Skeletal muscle satellite cell (primary cell): ENCODE measurements around the gene SENP1.
A peak's percentile ranks its signal among the peaks of the same experiment; 100 is the strongest.
"Not testable (repeated sequence)": the region's sequence is repeated elsewhere in the genome, so short reads cannot be mapped to it uniquely, and the experiment has no call there.

ENCODE experiments used
- H3K27me3 ChIP-seq: 2 replicates; pipeline ENCODE4 v1.7.0; 2013; ENCODE audit warnings: low read length; ENCODE audit not compliant: control insufficient read depth, insufficient read depth
- H3K36me3 ChIP-seq: 2 replicates; pipeline ENCODE4 v1.7.0; 2013; ENCODE audit warnings: mild to moderate bottlenecking, control low read depth, low read length; ENCODE audit not compliant: insufficient read depth
- H3K4me1 ChIP-seq: 2 replicates; pipeline ENCODE4 v1.7.0; 2013; ENCODE audit warnings: low read length; ENCODE audit not compliant: control insufficient read depth, insufficient read depth
- H3K4me2 ChIP-seq: 2 replicates; pipeline ENCODE4 v1.7.0; 2013; ENCODE audit warnings: mild to moderate bottlenecking, low read length
- H3K4me3 ChIP-seq: 2 replicates; pipeline ENCODE4 v1.7.0; 2013; ENCODE audit warnings: low read length
- H3K9ac ChIP-seq: 2 replicates; pipeline ENCODE4 v1.7.0; 2013; ENCODE audit warnings: mild to moderate bottlenecking, low read depth, low read length, moderate library complexity
- H3K9me3 ChIP-seq: replicated peaks from 2 replicates; pipeline ENCODE4 v1.7.0; 2013; ENCODE audit warnings: mild to moderate bottlenecking, control low read depth, low read length

Gene SENP1

GRCh38 chr12:48125985-48126384, 20.1 kb upstream of the SENP1 start:
- Histone ChIP-seq H3K4me2 (no peak overlapping the region), H3K4me3 (no peak overlapping the region), H3K27me3 (no peaks in the 10 kb centered on the region), H3K9ac (no peak overlapping the region), H3K9me3 (no peaks in the 10 kb centered on the region), H3K36me3 (peaks cover 39% of the 10 kb centered on the region), H3K4me1 (no peaks in the 10 kb centered on the region)

GRCh38 chr12:48125542-48125941, 19.7 kb upstream of the SENP1 start:
- not testable (repeated sequence) for H3K9me3 ChIP-seq, H3K4me2 ChIP-seq, H3K4me3 ChIP-seq, H3K4me1 ChIP-seq, H3K27me3 ChIP-seq, H3K9ac ChIP-seq
- peaks cover 36% of the 10 kb centered on the region for H3K36me3 ChIP-seq

- H3K9ac ChIP-seq, result no peak overlapping the region
- peaks cover 6% of the 10 kb centered on the region for H3K4me1 ChIP-seq
- no peak overlapping the region for H3K4me2 ChIP-seq
- H3K36me3 ChIP-seq, result peaks cover 32% of the 10 kb centered on the region
- no peak overlapping the region for H3K4me3 ChIP-seq
- H3K9me3 ChIP-seq, result no peaks in the 10 kb centered on the region
- no peaks in the 10 kb centered on the region for H3K27me3 ChIP-seq
Observed at GRCh38 chr12:48123169-48123568, 17.3 kb upstream of the SENP1 start.

- peaks cover 6% of the 10 kb centered on the region for H3K4me1 ChIP-seq
- H3K9ac ChIP-seq, result no peak overlapping the region
- no peaks in the 10 kb centered on the region for H3K27me3 ChIP-seq
- peaks cover 31% of the 10 kb centered on the region for H3K36me3 ChIP-seq
- H3K4me2 ChIP-seq, result no peak overlapping the region
- no peaks in the 10 kb centered on the region for H3K9me3 ChIP-seq
- no peak overlapping the region for H3K4me3 ChIP-seq
Observed at GRCh38 chr12:48122065-48122834, 16.4 kb upstream of the SENP1 start.

GRCh38 chr12:48121522-48121921, 15.6 kb upstream of the SENP1 start:
- Histone ChIP-seq H3K27me3 (peaks cover 4% of the 10 kb centered on the region), H3K9ac (no peak overlapping the region), H3K4me2 (no peak overlapping the region), H3K4me3 (no peak overlapping the region), H3K9me3 (no peaks in the 10 kb centered on the region), H3K4me1 (peaks cover 6% of the 10 kb centered on the region), H3K36me3 (peaks cover 24% of the 10 kb centered on the region)

- Histone ChIP-seq H3K4me2 (peak overlapping the region; percentile 83), H3K36me3 (peaks cover 15% of the 10 kb centered on the region), H3K27me3 (peaks cover 4% of the 10 kb centered on the region), H3K4me3 (peak overlapping the region; percentile 88), H3K9ac (peak overlapping the region; percentile 74), H3K9me3 (no peaks in the 10 kb centered on the region), H3K4me1 (peaks cover 6% of the 10 kb centered on the region)
Observed at GRCh38 chr12:48119834-48120195, 13.9 kb upstream of the SENP1 start.

- Histone ChIP-seq H3K4me3 (peak within 1 kb of the TSS; percentile 88), H3K36me3 (peaks cover 9% of the 10 kb centered on the region), H3K4me1 (peaks cover 6% of the 10 kb centered on the region), H3K9me3 (no peaks in the 10 kb centered on the region), H3K27me3 (peaks cover 4% of the 10 kb centered on the region), H3K4me2 (peak within 1 kb of the TSS; percentile 83), H3K9ac (peak within 1 kb of the TSS; percentile 74)
Observed at GRCh38 chr12:48119078-48119833, 13.4 kb upstream of the SENP1 start, which contains the start of gene PFKM. TSS of gene PFKM (plus strand) at chr12:48119364. CDS start at chr12:48122775, 3,411 bp downstream.

GRCh38 chr12:48118284-48118871, 12.5 kb upstream of the SENP1 start:
- Histone ChIP-seq H3K9ac (no peak overlapping the region), H3K4me3 (no peak overlapping the region)

GRCh38 chr12:48115957-48116356, 10.1 kb upstream of the SENP1 start:
- H3K9me3 ChIP-seq, result no peaks in the 10 kb centered on the region
- H3K4me1 ChIP-seq, result peaks cover 6% of the 10 kb centered on the region

More at GRCh38 chr12:48118284-48118871, 12.5 kb upstream of the SENP1 start:
- Histone ChIP-seq H3K9me3 (no peaks in the 10 kb centered on the region), H3K36me3 (peaks cover 9% of the 10 kb centered on the region), H3K4me1 (peaks cover 6% of the 10 kb centered on the region), H3K27me3 (peaks cover 4% of the 10 kb centered on the region), H3K4me2 (peak overlapping the region; percentile 83)

GRCh38 chr12:48111312-48111693, 5.4 kb upstream of the SENP1 start:
- H3K4me2 ChIP-seq, H3K36me3 ChIP-seq, H3K9me3 ChIP-seq, H3K9ac ChIP-seq, H3K4me1 ChIP-seq, H3K27me3 ChIP-seq, H3K4me3 ChIP-seq: not testable (repeated sequence)

More at GRCh38 chr12:48115957-48116356, 10.1 kb upstream of the SENP1 start:
- Histone ChIP-seq H3K27me3 (peaks cover 4% of the 10 kb centered on the region), H3K9ac (no peak overlapping the region), H3K36me3 (no peaks in the 10 kb centered on the region), H3K4me2 (no peak overlapping the region), H3K4me3 (no peak overlapping the region)

- H3K9me3 ChIP-seq, result no peaks in the 10 kb centered on the region
- no peak overlapping the region for H3K4me2 ChIP-seq
- H3K9ac ChIP-seq, result no peak overlapping the region
- H3K36me3 ChIP-seq, result no peaks in the 10 kb centered on the region
- no peaks in the 10 kb centered on the region for H3K27me3 ChIP-seq
- H3K4me3 ChIP-seq, result no peak overlapping the region
- peaks cover 10% of the 10 kb centered on the region for H3K4me1 ChIP-seq
Observed at GRCh38 chr12:48110691-48111311, 4.9 kb upstream of the SENP1 start.
